B cell (primary cell): Measurements from ENCODE around the gene ERMAP. TPM values are rescaled to one million over a fixed set of nuclear protein-coding genes. Genes with fewer than 3 reads are reported as not detected.

Experiments
- ATAC-seq: fragments of 200-7000 bp; cut with Tn5 transposase; one replicate; pipeline ENCODE4 v1.10.0; 2021; ENCODE audit warnings: low read depth, mild to moderate bottlenecking, moderate number of reproducible peaks, moderate library complexity
- CTCF ChIA-PET: fragments of 350-600 bp; sonication (Branson Sonifier 250); formaldehyde crosslinking; loops from one replicate; lab custom pipeline; 2021; ENCODE audit warnings: antibody characterized with exemption, inconsistent platforms; lab: Charles Lee
- POLR2A ChIA-PET: fragments of 350-600 bp; sonication (Branson Sonifier 250); formaldehyde crosslinking; loops from one replicate; lab custom pipeline; 2021; ENCODE audit warnings: antibody characterized with exemption; lab: Charles Lee
- DNase-seq: peaks from one replicate; pipeline ENCODE4 v3.0.0; 2013
- H2AFZ ChIP-seq: 2 replicates; pipeline ENCODE4 v1.6.1; 2012; ENCODE audit warnings: mild to moderate bottlenecking, low read depth, low read length; ENCODE audit not compliant: insufficient read depth, poor library complexity, severe bottlenecking
- H3K27ac ChIP-seq, 2 donors: 1 replicate in 1 of 2; 2 replicates in 1 of 2; pipeline ENCODE4 v1.5.1; 2012 to 2013; ENCODE audit warnings: low read length in 2 of 2, mild to moderate bottlenecking in 2 of 2, moderate library complexity in 1 of 2
- H3K27me3 ChIP-seq, 4 experiments: fragments of 200-600 bp in 1 of 4; sonication (generic) in 1 of 4; replicated peaks in 1 of 4; 1 replicate in 2 of 4; 2 replicates in 2 of 4; pipeline versions ENCODE4 v1.6.1 to v1.7.0; 2013 to 2016; ENCODE audit warnings: low read length in 3 of 4, mild to moderate bottlenecking in 2 of 4, mixed read lengths in 1 of 4, moderate library complexity in 1 of 4; ENCODE audit not compliant: insufficient read depth in 4 of 4, control insufficient read depth in 3 of 4; ENCODE audit errors: control extremely low read depth in 1 of 4
- H3K36me3 ChIP-seq, 2 experiments: replicated peaks in 1 of 2; 1 replicate in 1 of 2; 2 replicates in 1 of 2; pipeline versions ENCODE4 v1.6.1 to v1.7.1; 2013; ENCODE audit warnings: low read length in 1 of 2; ENCODE audit not compliant: insufficient read depth in 2 of 2, control insufficient read depth in 1 of 2; ENCODE audit errors: control extremely low read depth in 1 of 2, extremely low read depth in 1 of 2
- H3K4me1 ChIP-seq, 2 donors: fragments of 200-600 bp in 1 of 2; sonication (generic) in 1 of 2; 1 replicate in 1 of 2; 2 replicates in 1 of 2; pipeline versions ENCODE4 v1.5.1 to v1.6.1; 2013 to 2017; ENCODE audit warnings: low read length in 2 of 2; ENCODE audit not compliant: control insufficient read depth in 2 of 2, insufficient read depth in 2 of 2
- H3K4me2 ChIP-seq: replicated peaks from 2 replicates; pipeline ENCODE3; 2012; ENCODE audit warnings: mild to moderate bottlenecking, low read depth, low read length; ENCODE audit not compliant: poor library complexity, severe bottlenecking
- H3K4me3 ChIP-seq, 5 experiments: fragments of 200-600 bp in 1 of 5; sonication (generic) in 1 of 5; 1 replicate in 3 of 5; 2 replicates in 2 of 5; pipeline versions ENCODE4 v1.5.1 to v1.7.0; 2011 to 2016; ENCODE audit warnings: low read length in 4 of 5, mild to moderate bottlenecking in 4 of 5, low read depth in 2 of 5, control low read depth in 1 of 5, moderate library complexity in 1 of 5; ENCODE audit not compliant: insufficient read depth in 1 of 5; ENCODE audit errors: control extremely low read depth in 1 of 5, extremely low read depth in 1 of 5
- H3K79me2 ChIP-seq: fragments of 200-600 bp; sonication (generic); one replicate; pipeline ENCODE4 v1.6.0; 2016; ENCODE audit warnings: low read length; ENCODE audit not compliant: control insufficient read depth, insufficient read depth
- H3K9ac ChIP-seq: fragments of 200-600 bp; sonication (generic); 2 replicates; pipeline ENCODE4 v1.6.1; 2017; ENCODE audit warnings: mild to moderate bottlenecking, low read length, moderate library complexity
- H3K9me3 ChIP-seq, 3 donors: one replicate each; pipeline versions ENCODE4 v1.6.1 to v1.7.1; 2013; ENCODE audit warnings: low read length in 2 of 3; ENCODE audit not compliant: control insufficient read depth in 2 of 3, insufficient read depth in 1 of 3; ENCODE audit errors: control extremely low read depth in 1 of 3
- H4K20me1 ChIP-seq: 2 replicates; pipeline ENCODE4 v1.6.0; 2012; ENCODE audit warnings: mild to moderate bottlenecking, low read length; ENCODE audit not compliant: insufficient read depth, control insufficient read depth, poor library complexity, severe bottlenecking
- H3K27ac Mint-ChIP-seq: one replicate; pipeline ENCODE4 v1.8.0; 2021; ENCODE audit warnings: mixed read lengths
- H3K27me3 Mint-ChIP-seq: one replicate; pipeline ENCODE4 v1.8.0; 2021; ENCODE audit warnings: mixed read lengths
- H3K4me1 Mint-ChIP-seq: one replicate; pipeline ENCODE4 v1.8.0; 2021; ENCODE audit warnings: mixed read lengths
- H3K4me3 Mint-ChIP-seq: one replicate; pipeline ENCODE4 v1.8.0; 2021; ENCODE audit warnings: mixed read lengths
- H3K9me3 Mint-ChIP-seq: one replicate; pipeline ENCODE4 v1.8.0; 2022; ENCODE audit warnings: mixed read lengths; ENCODE audit not compliant: insufficient read depth
- EZH2 ChIP-seq: IDR thresholded peaks from 2 replicates; pipeline ENCODE4 v1.6.1; 2012; ENCODE audit warnings: borderline replicate concordance, low read depth, mild to moderate bottlenecking, moderate library complexity, low read length; ENCODE audit not compliant: insufficient read depth, poor library complexity, severe bottlenecking
- WGBS: methylation state at CpG from one replicate; pipeline ENCODE4 v1.1.5; 2013; ENCODE audit warnings: missing lambda C conversion rate; ENCODE audit not compliant: insufficient coverage; 5-methylcytosine and 5-hydroxymethylcytosine counted together
- intact Hi-C: fragments of 100-400 bp; cut with micrococcal nuclease; formaldehyde crosslinking; loops from one replicate; pipeline ENCODE4 v1.10.0; 2022
- polyA plus RNA-seq: library from polyadenylated mRNA; depleted of rRNA; stranded (reverse); fragments of >200 nt; gene quantifications from 2 replicates; pipeline ENCODE4 v1.2.3, GENCODE V29; 2012
- total RNA-seq, 2 donors: library from RNA; stranded (reverse); fragments of 120-200 nt in 1 of 2; gene quantifications; 1 replicate in 1 of 2; 2 replicates in 1 of 2; pipeline versions ENCODE4 v1.2.3 to v1.2.4, GENCODE V29; 2013 to 2022
- TF ChIP-seq, protein P1 (sequence below): fragments of 200-600 bp; IDR thresholded peaks from one replicate; pipeline ENCODE4 v1.8.0; 2022; ENCODE audit warnings: antibody characterized with exemption, mild to moderate bottlenecking

ERMAP gene
- total and polyA plus RNA-seq, 2 donors (not counting 1 experiment from before 2014, with no cell fraction given), result 4.9 to 13.1 TPM

DNA sequence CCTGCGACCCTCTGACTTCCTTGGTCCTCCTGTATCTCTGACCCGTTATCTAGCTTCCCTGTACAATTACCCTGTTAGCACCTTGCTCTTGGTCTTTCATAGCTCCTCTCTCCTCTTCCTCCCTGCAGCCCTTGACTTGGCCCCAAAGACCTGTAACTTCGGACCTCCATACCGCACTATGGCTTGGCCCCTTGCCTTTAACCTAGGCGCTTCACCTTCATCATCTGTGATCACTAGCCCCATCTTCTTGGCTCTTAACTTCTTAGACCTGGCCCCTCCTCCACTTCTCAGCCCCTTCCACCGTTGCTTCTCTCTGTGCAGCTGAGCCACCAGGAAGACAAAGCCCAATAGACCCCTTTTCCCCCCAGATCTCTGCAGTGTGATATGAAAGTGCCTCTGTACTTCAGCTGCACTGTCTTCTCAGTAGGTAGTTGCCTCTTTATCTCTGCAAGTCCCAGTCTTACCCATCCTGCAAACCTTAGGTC lies 30.2 kb downstream of the ERMAP start:
- peaks cover 22 to 31% of the 10 kb centered on the region in 2 donors for H3K4me1 ChIP-seq
- H2AFZ ChIP-seq, result peak overlapping the region; percentile 96
- 13% methylated on average over 6 of the region's 6 CpGs for WGBS
- no peaks in the 10 kb centered on the region for H3K9me3 Mint-ChIP-seq
- H3K9me3 ChIP-seq, result peaks cover 0 to 10% (median 0%) of the 10 kb centered on the region in 3 donors
- DNase-seq (no peak), ATAC-seq (no peak)
- peaks cover 52% of the 10 kb centered on the region for H3K4me1 Mint-ChIP-seq
- no peaks in the 10 kb centered on the region for H3K27me3 ChIP-seq
- POLR2A ChIA-PET, result interaction anchor here (2.1 kb wide), 1 partner anchor 31 kb away, joined by 16 read pairs; the partner anchor contains the start of genes ERMAP and SVBP
- intact Hi-C loops, result loop anchor here (2.0 to 5.0 kb wide), 5 partner anchors 75 to 810 kb away; partner anchors contain the start of genes CDC20, PPCS, YBX1 and ZMYND12
- peaks cover 12% of the 10 kb centered on the region for H3K79me2 ChIP-seq
- H4K20me1 ChIP-seq, result no peaks in the 10 kb centered on the region
- CTCF ChIA-PET, result interaction anchor here (1.1 to 3.4 kb wide), 7 partner anchors 9 to 226 kb away, joined by 3 to 27 read pairs (median 7); partner anchors contain the start of genes C1orf50, P3H1 and YBX1
- H3K4me2 ChIP-seq, result peak overlapping the region; percentile 87
- H3K27ac ChIP-seq, result peak overlapping the region in 1 of 2 donors; percentile 76
- peaks cover 0 to 5% of the 10 kb centered on the region in 2 experiments for H3K36me3 ChIP-seq
- H3K4me3 ChIP-seq, result peak overlapping the region; percentile 80 to 92 (median 90)
- TF ChIP-seq EZH2, result no peak
- TF ChIP-seq, protein P1, sequence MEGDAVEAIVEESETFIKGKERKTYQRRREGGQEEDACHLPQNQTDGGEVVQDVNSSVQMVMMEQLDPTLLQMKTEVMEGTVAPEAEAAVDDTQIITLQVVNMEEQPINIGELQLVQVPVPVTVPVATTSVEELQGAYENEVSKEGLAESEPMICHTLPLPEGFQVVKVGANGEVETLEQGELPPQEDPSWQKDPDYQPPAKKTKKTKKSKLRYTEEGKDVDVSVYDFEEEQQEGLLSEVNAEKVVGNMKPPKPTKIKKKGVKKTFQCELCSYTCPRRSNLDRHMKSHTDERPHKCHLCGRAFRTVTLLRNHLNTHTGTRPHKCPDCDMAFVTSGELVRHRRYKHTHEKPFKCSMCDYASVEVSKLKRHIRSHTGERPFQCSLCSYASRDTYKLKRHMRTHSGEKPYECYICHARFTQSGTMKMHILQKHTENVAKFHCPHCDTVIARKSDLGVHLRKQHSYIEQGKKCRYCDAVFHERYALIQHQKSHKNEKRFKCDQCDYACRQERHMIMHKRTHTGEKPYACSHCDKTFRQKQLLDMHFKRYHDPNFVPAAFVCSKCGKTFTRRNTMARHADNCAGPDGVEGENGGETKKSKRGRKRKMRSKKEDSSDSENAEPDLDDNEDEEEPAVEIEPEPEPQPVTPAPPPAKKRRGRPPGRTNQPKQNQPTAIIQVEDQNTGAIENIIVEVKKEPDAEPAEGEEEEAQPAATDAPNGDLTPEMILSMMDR, result no peak
- peak overlapping the region; percentile 95 for H3K4me3 Mint-ChIP-seq
- H3K27me3 Mint-ChIP-seq, result no peaks in the 10 kb centered on the region
- peak overlapping the region; percentile 85 for H3K9ac ChIP-seq
- peak overlapping the region; percentile 91 for H3K27ac Mint-ChIP-seq
